Measurements from ENCODE around the gene SNX9. TPM values are rescaled to one million over a fixed set of nuclear protein-coding genes. Genes with fewer than 3 reads are reported as not detected.

Gene SNX9
- total RNA-seq, 1 experiment from 2014 or later = not detected

GRCh38 chr6:157785636-157786035, 37.4 kb upstream of the SNX9 start:
- no peaks in the 10 kb centered on the region for H3K79me2 ChIP-seq (ENCODE audit: low read length)
- H3K4me1 ChIP-seq (ENCODE audit: low read length) = no peaks in the 10 kb centered on the region
- DNase-seq = no peak
- no peaks in the 10 kb centered on the region for H3K9me2 ChIP-seq (replicated peaks; ENCODE audit: insufficient read depth, low read length)
- no peak overlapping the region for H3K27ac ChIP-seq (ENCODE audit: low read length)
- no peak overlapping the region for H3K4me3 ChIP-seq (ENCODE audit: low read length)
- H4K20me1 ChIP-seq (ENCODE audit: insufficient read depth, low read depth, low read length) = no peaks in the 10 kb centered on the region
- H3K27me3 ChIP-seq (ENCODE audit: low read length) = no peaks in the 10 kb centered on the region
- no peaks in the 10 kb centered on the region for H3K36me3 ChIP-seq (ENCODE audit: insufficient read depth, low read length)
- no peak overlapping the region for H3K9ac ChIP-seq (ENCODE audit: low read length)
- no peak overlapping the region for H3K4me2 ChIP-seq (ENCODE audit: low read depth, low read length, poor library complexity, severe bottlenecking)
- no peak overlapping the region for H2AFZ ChIP-seq (ENCODE audit: low read length)
- H3K9me3 ChIP-seq (ENCODE audit: low read length) = no peaks in the 10 kb centered on the region

- Histone ChIP-seq H3K9ac (ENCODE audit: low read length) (no peak overlapping the region), H2AFZ (ENCODE audit: low read length) (no peak overlapping the region), H4K20me1 (ENCODE audit: insufficient read depth, low read depth, low read length) (no peaks in the 10 kb centered on the region), H3K9me2 (replicated peaks; ENCODE audit: insufficient read depth, low read length) (no peaks in the 10 kb centered on the region), H3K4me3 (ENCODE audit: low read length) (no peak overlapping the region), H3K36me3 (ENCODE audit: insufficient read depth, low read length) (no peaks in the 10 kb centered on the region), H3K27ac (ENCODE audit: low read length) (no peak overlapping the region), H3K79me2 (ENCODE audit: low read length) (no peaks in the 10 kb centered on the region), H3K4me1 (ENCODE audit: low read length) (no peaks in the 10 kb centered on the region), H3K9me3 (ENCODE audit: low read length) (no peaks in the 10 kb centered on the region), H3K27me3 (ENCODE audit: low read length) (no peaks in the 10 kb centered on the region), H3K4me2 (ENCODE audit: low read depth, low read length, poor library complexity, severe bottlenecking) (no peak overlapping the region)
- no peak for DNase-seq
Observed at GRCh38 chr6:157786221-157786620, 36.8 kb upstream of the SNX9 start.

- DNase-seq = no peak
Observed at GRCh38 chr6:157787080-157787479, 36.0 kb upstream of the SNX9 start.

GRCh38 chr6:157788180-157788579, 34.9 kb upstream of the SNX9 start:
- H3K4me2 ChIP-seq (ENCODE audit: low read depth, low read length, poor library complexity, severe bottlenecking) = no peak overlapping the region
- H3K9me3 ChIP-seq (ENCODE audit: low read length) = no peaks in the 10 kb centered on the region
- H3K9ac ChIP-seq (ENCODE audit: low read length) = no peak overlapping the region
- no peak overlapping the region for H2AFZ ChIP-seq (ENCODE audit: low read length)
- H3K27ac ChIP-seq (ENCODE audit: low read length) = no peak overlapping the region
- no peak for DNase-seq
- H3K36me3 ChIP-seq (ENCODE audit: insufficient read depth, low read length) = no peaks in the 10 kb centered on the region
- H3K4me3 ChIP-seq (ENCODE audit: low read length) = no peak overlapping the region
- no peaks in the 10 kb centered on the region for H3K4me1 ChIP-seq (ENCODE audit: low read length)
- H3K79me2 ChIP-seq (ENCODE audit: low read length) = no peaks in the 10 kb centered on the region
- H3K27me3 ChIP-seq (ENCODE audit: low read length) = no peaks in the 10 kb centered on the region
- no peaks in the 10 kb centered on the region for H4K20me1 ChIP-seq (ENCODE audit: insufficient read depth, low read depth, low read length)
- H3K9me2 ChIP-seq (replicated peaks; ENCODE audit: insufficient read depth, low read length) = no peaks in the 10 kb centered on the region

More at GRCh38 chr6:157787080-157787479, 36.0 kb upstream of the SNX9 start:
- no peaks in the 10 kb centered on the region for H3K27me3 ChIP-seq (ENCODE audit: low read length)
- no peaks in the 10 kb centered on the region for H3K4me1 ChIP-seq (ENCODE audit: low read length)
- no peak overlapping the region for H3K27ac ChIP-seq (ENCODE audit: low read length)
- H3K9me3 ChIP-seq (ENCODE audit: low read length) = no peaks in the 10 kb centered on the region
- H3K9ac ChIP-seq (ENCODE audit: low read length) = no peak overlapping the region
- no peaks in the 10 kb centered on the region for H3K9me2 ChIP-seq (replicated peaks; ENCODE audit: insufficient read depth, low read length)
- no peak overlapping the region for H2AFZ ChIP-seq (ENCODE audit: low read length)
- no peak overlapping the region for H3K4me3 ChIP-seq (ENCODE audit: low read length)
- no peaks in the 10 kb centered on the region for H3K79me2 ChIP-seq (ENCODE audit: low read length)
- H3K4me2 ChIP-seq (ENCODE audit: low read depth, low read length, poor library complexity, severe bottlenecking) = no peak overlapping the region
- no peaks in the 10 kb centered on the region for H4K20me1 ChIP-seq (ENCODE audit: insufficient read depth, low read depth, low read length)
- H3K36me3 ChIP-seq (ENCODE audit: insufficient read depth, low read length) = no peaks in the 10 kb centered on the region

GRCh38 chr6:157789297-157789696, 33.7 kb upstream of the SNX9 start:
- no peaks in the 10 kb centered on the region for H4K20me1 ChIP-seq (ENCODE audit: insufficient read depth, low read depth, low read length)
- H3K9me2 ChIP-seq (replicated peaks; ENCODE audit: insufficient read depth, low read length) = no peaks in the 10 kb centered on the region
- H3K4me1 ChIP-seq (ENCODE audit: low read length) = no peaks in the 10 kb centered on the region
- no peaks in the 10 kb centered on the region for H3K9me3 ChIP-seq (ENCODE audit: low read length)
- no peak overlapping the region for H3K9ac ChIP-seq (ENCODE audit: low read length)
- H3K27ac ChIP-seq (ENCODE audit: low read length) = no peak overlapping the region
- DNase-seq = no peak
- no peak overlapping the region for H3K4me2 ChIP-seq (ENCODE audit: low read depth, low read length, poor library complexity, severe bottlenecking)
- H3K79me2 ChIP-seq (ENCODE audit: low read length) = no peaks in the 10 kb centered on the region
- H3K27me3 ChIP-seq (ENCODE audit: low read length) = no peaks in the 10 kb centered on the region
- H3K36me3 ChIP-seq (ENCODE audit: insufficient read depth, low read length) = no peaks in the 10 kb centered on the region
- no peak overlapping the region for H2AFZ ChIP-seq (ENCODE audit: low read length)
- H3K4me3 ChIP-seq (ENCODE audit: low read length) = no peak overlapping the region

GRCh38 chr6:157789861-157790260, 33.2 kb upstream of the SNX9 start:
- Histone ChIP-seq H3K36me3 (ENCODE audit: insufficient read depth, low read length) (no peaks in the 10 kb centered on the region), H3K79me2 (ENCODE audit: low read length) (no peaks in the 10 kb centered on the region), H3K4me3 (ENCODE audit: low read length) (no peak overlapping the region), H2AFZ (ENCODE audit: low read length) (no peak overlapping the region), H3K27me3 (ENCODE audit: low read length) (no peaks in the 10 kb centered on the region), H3K9me2 (replicated peaks; ENCODE audit: insufficient read depth, low read length) (no peaks in the 10 kb centered on the region), H4K20me1 (ENCODE audit: insufficient read depth, low read depth, low read length) (no peaks in the 10 kb centered on the region), H3K9me3 (ENCODE audit: low read length) (no peaks in the 10 kb centered on the region), H3K9ac (ENCODE audit: low read length) (no peak overlapping the region), H3K27ac (ENCODE audit: low read length) (no peak overlapping the region), H3K4me1 (ENCODE audit: low read length) (no peaks in the 10 kb centered on the region), H3K4me2 (ENCODE audit: low read depth, low read length, poor library complexity, severe bottlenecking) (no peak overlapping the region)
- no peak for DNase-seq

- H2AFZ ChIP-seq (ENCODE audit: low read length) = no peak overlapping the region
- no peak overlapping the region for H3K27ac ChIP-seq (ENCODE audit: low read length)
- no peak overlapping the region for H3K4me3 ChIP-seq (ENCODE audit: low read length)
- no peak overlapping the region for H3K4me2 ChIP-seq (ENCODE audit: low read depth, low read length, poor library complexity, severe bottlenecking)
- no peak overlapping the region for H3K9ac ChIP-seq (ENCODE audit: low read length)
- no peaks in the 10 kb centered on the region for H3K4me1 ChIP-seq (ENCODE audit: low read length)
- no peaks in the 10 kb centered on the region for H3K9me2 ChIP-seq (replicated peaks; ENCODE audit: insufficient read depth, low read length)
- DNase-seq = no peak
- H3K79me2 ChIP-seq (ENCODE audit: low read length) = no peaks in the 10 kb centered on the region
- H4K20me1 ChIP-seq (ENCODE audit: insufficient read depth, low read depth, low read length) = no peaks in the 10 kb centered on the region
- H3K36me3 ChIP-seq (ENCODE audit: insufficient read depth, low read length) = no peaks in the 10 kb centered on the region
- no peaks in the 10 kb centered on the region for H3K9me3 ChIP-seq (ENCODE audit: low read length)
- no peaks in the 10 kb centered on the region for H3K27me3 ChIP-seq (ENCODE audit: low read length)
Observed at GRCh38 chr6:157790548-157791160, 32.4 kb upstream of the SNX9 start.

GRCh38 chr6:157791450-157791849, 31.6 kb upstream of the SNX9 start:
- H3K4me1 ChIP-seq (ENCODE audit: low read length) = no peaks in the 10 kb centered on the region
- H3K9ac ChIP-seq (ENCODE audit: low read length) = no peak overlapping the region
- H3K36me3 ChIP-seq (ENCODE audit: insufficient read depth, low read length) = no peaks in the 10 kb centered on the region
- H3K79me2 ChIP-seq (ENCODE audit: low read length) = no peaks in the 10 kb centered on the region
- no peak overlapping the region for H3K4me3 ChIP-seq (ENCODE audit: low read length)
- H4K20me1 ChIP-seq (ENCODE audit: insufficient read depth, low read depth, low read length) = no peaks in the 10 kb centered on the region
- H3K4me2 ChIP-seq (ENCODE audit: low read depth, low read length, poor library complexity, severe bottlenecking) = no peak overlapping the region
- H3K9me2 ChIP-seq (replicated peaks; ENCODE audit: insufficient read depth, low read length) = no peaks in the 10 kb centered on the region
- H3K27me3 ChIP-seq (ENCODE audit: low read length) = no peaks in the 10 kb centered on the region
- DNase-seq = no peak
- H3K27ac ChIP-seq (ENCODE audit: low read length) = no peak overlapping the region
- no peak overlapping the region for H2AFZ ChIP-seq (ENCODE audit: low read length)
- H3K9me3 ChIP-seq (ENCODE audit: low read length) = no peaks in the 10 kb centered on the region

- no peaks in the 10 kb centered on the region for H4K20me1 ChIP-seq (ENCODE audit: insufficient read depth, low read depth, low read length)
- no peak overlapping the region for H3K4me3 ChIP-seq (ENCODE audit: low read length)
- no peaks in the 10 kb centered on the region for H3K27me3 ChIP-seq (ENCODE audit: low read length)
- no peak overlapping the region for H3K4me2 ChIP-seq (ENCODE audit: low read depth, low read length, poor library complexity, severe bottlenecking)
- H3K36me3 ChIP-seq (ENCODE audit: insufficient read depth, low read length) = no peaks in the 10 kb centered on the region
- DNase-seq = no peak
- no peaks in the 10 kb centered on the region for H3K79me2 ChIP-seq (ENCODE audit: low read length)
- no peak overlapping the region for H2AFZ ChIP-seq (ENCODE audit: low read length)
- no peak overlapping the region for H3K9ac ChIP-seq (ENCODE audit: low read length)
- H3K9me2 ChIP-seq (replicated peaks; ENCODE audit: insufficient read depth, low read length) = no peaks in the 10 kb centered on the region
- H3K27ac ChIP-seq (ENCODE audit: low read length) = no peak overlapping the region
- H3K4me1 ChIP-seq (ENCODE audit: low read length) = no peaks in the 10 kb centered on the region
- no peaks in the 10 kb centered on the region for H3K9me3 ChIP-seq (ENCODE audit: low read length)
Observed at GRCh38 chr6:157792671-157793070, 30.4 kb upstream of the SNX9 start.

Measured in Karpas-422 (cell line).